ENCODE measurements around the gene DDX49. TPM values are rescaled to one million over a fixed set of nuclear protein-coding genes. Genes with fewer than 3 reads are reported as not detected.
"Not testable (repeated sequence)": the region's sequence is repeated elsewhere in the genome, so short reads cannot be mapped to it uniquely, and the experiment has no call there.

The DDX49 gene
- total RNA-seq, 1 donor from 2014 or later, result 34.2 TPM

DNA sequence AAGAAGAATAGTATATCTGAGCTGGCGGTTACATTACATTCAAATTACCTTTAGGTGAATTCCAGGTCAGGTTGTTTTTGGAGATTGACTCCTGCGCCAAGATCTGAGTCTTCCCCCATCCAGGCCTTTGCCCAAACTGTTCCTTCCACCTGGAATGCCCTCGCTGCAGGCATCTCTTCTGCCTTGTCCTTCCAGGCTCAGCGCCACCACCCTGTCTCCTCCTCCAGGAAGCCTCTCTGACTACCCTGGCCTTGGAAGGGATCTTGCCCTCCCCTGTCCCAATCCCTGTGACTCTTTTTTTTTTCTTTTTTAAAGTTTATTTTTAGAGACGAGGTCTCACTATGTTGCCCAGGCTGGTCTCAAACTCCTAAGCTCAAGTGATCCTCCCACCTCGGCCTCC lies 23.2 kb downstream of the DDX49 start:
- no peak for DNase-seq (ENCODE audit: low spot score)

DNA sequence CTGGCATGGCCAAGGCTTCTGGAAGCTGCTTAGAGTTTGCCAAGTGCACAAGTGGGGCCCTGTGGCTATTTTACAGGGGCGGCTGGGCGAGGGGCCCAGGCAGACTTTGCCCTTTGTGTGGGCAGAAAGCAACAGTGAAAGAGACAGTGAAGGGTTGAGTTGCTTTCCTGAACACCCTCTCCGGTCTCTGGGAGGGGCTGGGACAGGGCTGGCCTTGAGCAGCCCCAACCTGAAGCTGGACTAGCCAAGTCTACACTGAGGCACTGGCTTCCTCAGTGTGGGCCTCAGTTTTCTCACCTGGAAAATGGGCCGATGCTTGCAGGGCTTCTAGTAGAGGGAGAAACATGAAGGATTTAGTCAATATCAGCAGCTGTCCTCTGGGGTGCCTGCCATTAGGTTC lies 23.9 kb downstream of the DDX49 start:
- no peak for DNase-seq (ENCODE audit: low spot score)

DNA sequence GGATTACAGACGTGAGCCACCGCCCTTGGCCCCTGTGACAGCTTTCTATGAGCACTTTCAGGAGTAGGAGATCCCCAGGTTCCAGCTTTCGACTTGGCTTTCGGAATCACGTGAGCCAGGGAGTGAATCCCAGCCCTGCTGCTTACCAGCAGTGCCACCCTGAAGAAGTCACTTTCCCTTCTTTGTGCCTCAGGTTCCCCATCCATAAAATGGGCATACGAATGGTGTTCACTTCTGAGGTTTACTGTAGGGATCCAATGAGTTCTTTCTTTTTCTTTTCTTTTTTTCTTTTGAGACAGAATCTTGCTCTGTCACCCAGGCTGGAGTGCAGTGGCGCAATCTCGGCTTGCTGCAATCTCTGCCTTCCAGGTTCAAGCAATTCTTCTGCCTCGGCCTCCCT lies 25.8 kb downstream of the DDX49 start:
- no peak for DNase-seq (ENCODE audit: low spot score)

DNA sequence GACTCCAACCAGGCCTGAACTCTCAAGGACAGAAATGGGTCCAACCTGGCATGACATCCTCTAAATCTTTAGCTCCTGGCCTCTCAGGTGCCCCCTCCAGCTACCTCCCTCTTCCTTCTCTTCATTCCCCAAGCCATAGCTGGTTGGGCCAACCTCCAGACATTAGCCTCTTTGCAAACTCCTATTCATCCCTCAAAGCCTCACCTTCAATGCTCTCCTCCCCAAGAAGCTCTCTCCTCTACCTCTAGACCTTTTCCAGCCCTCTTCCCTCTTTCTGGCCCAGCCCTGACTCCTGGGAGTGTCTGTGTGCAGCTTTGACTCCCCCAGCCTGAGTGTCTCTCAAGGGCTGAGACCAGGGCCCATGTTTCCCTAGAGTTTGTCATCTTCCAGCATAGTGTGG lies 26.8 kb downstream of the DDX49 start:
- DNase-seq (ENCODE audit: low spot score), result no peak

DNA sequence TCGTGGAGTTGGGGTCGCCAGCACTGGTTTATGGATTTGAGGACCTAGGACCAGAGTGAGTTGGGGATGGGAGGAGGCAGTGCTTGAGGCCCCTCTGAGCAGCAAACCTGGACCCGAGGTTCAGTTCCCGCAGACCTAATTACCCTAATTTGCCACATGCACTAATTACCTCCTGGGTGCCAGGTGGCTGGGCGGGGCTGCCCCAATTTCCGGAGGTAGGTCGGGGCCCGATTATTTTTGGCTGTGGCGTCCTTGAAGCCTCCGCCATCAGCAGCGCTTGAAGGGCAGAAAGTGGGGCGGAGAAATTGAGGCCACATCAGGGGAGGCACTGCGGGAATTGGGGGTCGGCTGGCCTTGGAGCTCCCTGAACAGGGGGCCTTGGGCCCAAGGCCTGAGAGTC lies 27.4 kb downstream of the DDX49 start:
- no peak for DNase-seq (ENCODE audit: low spot score)

DNA sequence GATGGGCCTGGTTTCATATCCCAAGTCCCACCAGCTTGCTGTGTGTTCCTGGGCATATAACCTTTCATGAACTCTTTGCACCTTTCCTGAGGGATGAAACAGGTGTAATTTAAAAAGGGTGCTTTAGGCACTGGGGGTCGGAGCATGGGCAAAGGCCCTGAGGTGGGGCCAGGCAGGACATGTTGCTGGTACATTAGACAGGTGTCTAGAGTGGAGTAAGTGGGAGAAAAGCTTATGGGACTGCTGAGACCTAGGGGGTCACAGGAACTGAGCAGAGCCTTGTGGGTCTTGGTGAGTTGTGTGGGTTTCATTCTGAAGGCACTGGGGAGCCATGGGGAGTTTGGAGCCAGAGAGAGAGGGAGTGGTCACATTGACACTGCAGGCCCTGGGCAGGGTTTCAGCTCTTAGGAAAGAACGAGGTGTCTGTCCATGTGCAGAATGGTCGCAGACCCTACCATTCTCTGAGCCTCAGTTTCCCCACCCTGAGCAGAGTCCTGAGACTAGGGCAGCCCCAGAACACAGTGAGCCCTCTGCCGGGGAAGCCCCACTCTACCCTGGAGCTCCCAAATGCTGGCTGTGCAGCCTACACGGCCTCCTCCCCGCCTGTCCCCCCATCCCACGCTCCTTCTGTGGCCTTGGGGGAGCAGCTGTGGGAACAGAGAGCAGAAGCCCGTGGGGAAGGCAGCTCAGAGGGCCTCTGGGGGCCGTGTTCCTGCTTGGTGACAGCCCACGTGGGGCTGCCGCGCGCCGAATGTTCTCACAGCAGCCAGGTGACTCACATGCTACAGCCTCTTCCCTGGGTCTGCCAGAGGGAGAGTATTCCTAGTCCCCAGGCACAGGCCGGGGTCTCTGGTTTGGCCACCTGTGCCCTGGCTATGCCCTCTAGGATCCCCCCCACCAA lies 28.8 kb downstream of the DDX49 start:
- DNase-seq (ENCODE audit: low spot score), result no peak

DNA sequence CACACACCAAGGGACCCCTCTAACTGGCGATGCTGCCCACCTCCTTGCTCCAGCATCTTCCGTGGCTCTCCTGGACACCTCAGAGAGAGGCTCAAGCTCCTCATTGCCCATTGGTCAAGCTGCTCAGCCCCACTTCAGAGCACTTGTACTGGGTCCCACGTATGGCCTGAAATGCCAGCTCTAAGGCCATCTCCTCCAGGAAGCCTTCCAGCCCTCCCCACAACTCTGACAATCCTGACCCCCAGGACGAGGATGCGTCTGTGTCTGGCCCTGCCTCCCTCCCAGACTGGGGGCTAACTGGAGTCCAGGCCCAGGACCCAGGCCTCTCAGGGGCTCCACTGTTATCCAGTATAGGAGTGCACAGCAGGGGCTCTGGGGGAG lies 29.5 kb downstream of the DDX49 start:
- no peak for DNase-seq (ENCODE audit: low spot score)

DNA sequence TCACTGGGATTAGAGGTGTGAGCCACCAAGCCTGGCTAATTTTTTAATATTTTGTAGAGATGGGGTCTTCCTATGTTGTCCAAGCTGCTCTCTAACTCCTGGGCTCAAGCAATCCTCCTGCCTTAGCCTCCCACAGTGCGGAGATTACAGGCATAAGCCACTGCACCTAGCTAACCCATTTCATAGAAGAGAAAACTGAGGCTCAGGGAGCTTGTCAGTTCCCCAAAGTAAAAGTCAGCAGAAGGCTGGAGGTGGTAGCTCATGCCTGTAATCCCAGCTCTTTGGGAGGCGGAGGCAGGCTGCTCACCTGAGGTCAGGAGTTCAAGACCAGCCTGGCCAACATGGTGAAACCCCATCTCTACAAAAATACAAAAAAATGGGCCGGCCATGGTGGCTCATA lies 30.3 kb downstream of the DDX49 start:
- no peak for DNase-seq (ENCODE audit: low spot score)

DNA sequence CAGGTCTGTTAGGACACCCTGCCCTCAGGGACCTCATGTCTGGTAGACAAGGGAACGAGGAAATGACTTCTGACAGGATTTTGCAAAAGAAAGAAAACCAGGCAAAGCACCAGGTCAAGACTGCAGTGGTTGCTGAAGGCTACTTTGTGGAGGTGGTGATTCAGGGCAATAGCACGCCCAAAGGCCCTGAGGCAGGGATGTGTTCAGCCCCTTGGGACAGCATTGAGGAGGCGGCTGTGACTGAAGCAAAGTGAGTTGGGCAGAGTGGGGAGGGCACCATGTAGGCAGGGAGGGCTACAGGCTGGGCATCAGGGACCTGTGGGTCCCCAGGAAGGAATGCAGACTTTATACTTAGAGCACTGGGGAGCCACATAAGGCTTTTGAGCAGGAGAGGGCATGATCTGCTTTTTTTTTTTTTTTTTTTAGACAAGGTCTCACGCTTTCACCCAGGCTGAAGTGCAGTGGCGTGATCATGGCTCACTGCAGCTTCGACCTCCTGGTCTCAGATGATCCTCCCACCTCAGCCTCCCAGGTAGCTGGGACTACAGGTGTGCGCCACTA lies 32.3 kb downstream of the DDX49 start:
- DNase-seq (ENCODE audit: low spot score), result no peak

DNA sequence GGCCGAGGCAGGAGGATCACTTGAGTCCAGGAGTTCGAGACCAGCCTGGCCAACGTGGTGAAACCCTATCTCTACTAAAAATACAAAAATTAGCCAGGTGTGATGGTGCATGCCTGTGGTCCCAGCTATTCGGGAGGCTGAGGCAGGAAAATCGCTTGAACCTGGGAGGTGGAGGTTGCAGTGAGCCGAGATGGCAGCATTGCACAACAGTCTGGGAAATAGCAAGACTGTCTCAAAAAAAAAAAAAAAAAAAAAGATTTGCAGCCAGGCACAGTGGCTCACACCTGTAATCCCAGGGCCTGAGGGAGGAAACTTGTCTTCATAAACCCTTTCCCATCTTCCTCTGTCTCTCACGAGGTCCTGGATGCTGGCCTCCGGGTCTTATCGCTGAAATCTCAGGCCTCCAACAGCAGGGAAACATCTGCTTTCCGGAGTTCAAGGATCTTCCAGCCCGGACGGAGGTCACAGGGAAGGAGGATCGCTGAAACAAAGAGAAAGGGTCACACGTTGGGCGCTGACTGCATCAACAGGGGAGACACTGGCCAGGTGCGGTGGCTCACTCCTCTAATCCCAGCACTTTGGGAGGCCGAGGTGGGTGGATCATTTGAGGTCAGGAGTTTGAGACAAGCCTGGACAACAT lies 33.0 kb downstream of the DDX49 start:
- DNase-seq (ENCODE audit: low spot score), result not testable (repeated sequence)

DNA sequence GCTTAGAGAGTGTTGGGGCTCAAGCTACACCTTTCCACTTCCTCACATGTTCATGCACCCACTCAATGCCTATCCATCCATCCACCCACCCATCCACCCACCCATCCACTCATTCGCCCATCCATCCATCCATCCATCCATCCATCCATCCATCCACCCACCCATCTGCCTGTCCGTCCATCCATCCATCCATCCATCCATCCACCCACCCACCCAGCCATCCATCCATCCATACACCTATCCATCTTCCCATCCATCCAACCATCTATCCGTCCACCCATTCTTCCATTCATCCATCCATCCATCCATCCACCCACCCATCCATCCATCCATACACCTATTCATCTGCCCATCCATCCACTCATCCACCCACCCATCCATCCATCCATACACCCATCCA lies 34.6 kb downstream of the DDX49 start:
- no peak for DNase-seq (ENCODE audit: low spot score)

DNA sequence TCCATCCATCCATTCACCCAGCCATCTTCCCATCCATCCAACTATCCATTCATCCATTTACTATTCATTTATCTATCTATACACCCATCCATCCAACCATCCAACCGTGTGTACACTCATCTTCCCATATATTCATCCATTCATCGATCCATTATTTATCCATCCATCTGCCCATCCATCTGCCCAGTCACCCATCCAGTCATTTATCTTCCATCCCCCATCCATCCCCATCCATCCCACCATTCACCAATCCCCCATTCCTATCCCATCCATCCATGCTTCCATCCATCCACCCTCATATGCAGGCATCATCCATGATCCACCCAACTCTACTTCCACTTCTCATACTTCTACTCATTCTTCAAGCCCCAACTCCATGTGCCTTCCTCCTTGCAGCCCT lies 35.5 kb downstream of the DDX49 start:
- no peak for DNase-seq (ENCODE audit: low spot score)

DNA sequence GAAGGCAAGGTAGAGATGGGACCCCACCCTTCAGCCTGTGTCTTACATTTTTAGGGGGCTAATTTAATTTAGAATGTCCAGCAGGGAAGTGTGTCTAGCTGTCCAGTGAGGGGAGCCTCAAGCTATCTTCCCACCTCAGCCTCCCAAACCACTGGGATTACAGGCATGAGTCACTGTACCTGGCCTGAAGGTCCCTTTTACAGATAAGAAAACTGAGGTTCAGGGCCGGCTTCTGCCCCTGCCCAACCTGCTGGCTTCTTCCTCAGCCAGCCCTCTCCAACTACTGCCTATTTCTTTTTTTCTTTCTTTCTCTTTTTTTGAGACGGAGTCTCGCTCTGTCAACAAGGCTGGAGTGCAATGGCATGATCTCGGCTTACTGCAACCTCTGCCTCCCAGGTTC lies 40.9 kb downstream of the DDX49 start:
- no peak for DNase-seq (ENCODE audit: low spot score)

DNA sequence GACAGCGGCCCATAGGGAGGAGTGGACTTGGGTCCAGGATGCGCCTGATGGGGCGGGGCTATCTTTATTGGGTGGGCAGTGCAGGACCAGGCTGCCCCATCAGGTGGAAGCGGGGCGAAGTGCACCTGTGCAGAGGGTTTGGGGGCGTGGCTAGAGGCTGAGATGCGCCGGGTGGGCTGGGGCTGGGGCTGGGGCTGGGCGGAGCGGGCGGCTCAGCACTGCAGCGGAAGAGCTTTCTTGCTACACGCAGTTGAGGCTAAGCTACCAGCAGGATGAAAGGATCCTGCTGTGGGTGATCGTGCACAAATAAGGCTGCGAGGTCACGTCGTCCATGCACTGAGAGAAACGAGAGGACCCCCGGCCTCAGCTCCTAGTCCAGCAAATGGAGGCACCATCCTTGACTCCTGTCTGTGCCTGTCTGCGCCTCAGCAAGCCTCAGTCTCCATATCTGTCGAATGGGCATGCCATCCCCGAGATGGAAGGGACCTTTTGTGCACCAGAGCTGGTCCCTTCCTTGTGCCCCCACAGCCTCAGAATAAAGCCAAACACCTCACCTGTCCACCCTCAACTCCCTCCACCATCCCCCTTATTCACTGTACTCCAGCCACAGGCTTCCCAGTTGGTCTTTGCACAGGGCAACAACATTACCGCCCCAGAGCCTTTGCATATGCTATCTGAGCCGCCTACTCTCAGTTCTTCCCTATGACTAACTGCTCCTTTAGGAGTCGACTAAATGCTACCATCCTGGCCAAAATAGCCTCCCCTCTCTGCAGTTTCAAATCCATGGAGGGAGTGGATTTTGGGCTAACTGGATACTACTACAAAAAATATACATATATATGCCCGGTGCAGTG lies 42.5 kb downstream of the DDX49 start:
- DNase-seq (ENCODE audit: low spot score), result no peak

DNA sequence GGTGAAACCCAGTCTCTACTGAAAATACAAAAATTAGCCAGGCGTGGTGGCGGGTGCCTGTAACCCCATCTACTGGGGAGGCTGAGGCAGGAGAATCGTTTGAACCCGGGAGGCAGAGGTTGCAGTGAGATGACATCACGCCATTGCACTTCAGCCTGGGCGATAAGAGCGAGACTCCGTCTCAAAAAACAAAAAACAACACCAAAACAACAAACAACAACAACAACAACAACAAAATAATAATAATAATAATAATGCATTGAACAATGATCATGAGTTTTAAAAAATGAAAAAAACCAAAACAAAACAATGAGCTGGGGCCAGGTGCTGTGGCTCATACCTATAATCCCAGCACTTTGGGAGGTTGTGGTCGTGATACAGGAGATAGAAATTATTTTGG lies 44.6 kb downstream of the DDX49 start:
- no peak for DNase-seq (ENCODE audit: low spot score)

DNA sequence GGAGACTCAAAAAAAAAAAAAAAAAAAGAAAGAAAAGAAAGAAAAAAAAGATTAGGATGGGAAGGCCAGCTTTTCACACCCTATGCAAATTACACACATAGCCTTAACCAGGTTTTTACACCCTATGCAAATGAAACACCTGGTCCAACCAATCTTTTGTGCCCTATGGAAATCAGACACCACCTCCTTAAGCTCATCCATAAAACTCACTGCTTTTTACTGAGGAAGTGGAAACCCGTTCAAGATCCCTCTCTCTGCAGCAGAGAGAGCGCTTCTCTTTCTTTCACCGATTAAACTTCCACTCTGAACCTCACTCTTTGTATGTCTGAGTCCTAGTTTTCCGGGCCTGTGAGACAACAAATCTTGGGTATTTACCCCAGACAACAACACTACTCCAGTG lies 46.8 kb downstream of the DDX49 start:
- DNase-seq (ENCODE audit: low spot score), result no peak

DNA sequence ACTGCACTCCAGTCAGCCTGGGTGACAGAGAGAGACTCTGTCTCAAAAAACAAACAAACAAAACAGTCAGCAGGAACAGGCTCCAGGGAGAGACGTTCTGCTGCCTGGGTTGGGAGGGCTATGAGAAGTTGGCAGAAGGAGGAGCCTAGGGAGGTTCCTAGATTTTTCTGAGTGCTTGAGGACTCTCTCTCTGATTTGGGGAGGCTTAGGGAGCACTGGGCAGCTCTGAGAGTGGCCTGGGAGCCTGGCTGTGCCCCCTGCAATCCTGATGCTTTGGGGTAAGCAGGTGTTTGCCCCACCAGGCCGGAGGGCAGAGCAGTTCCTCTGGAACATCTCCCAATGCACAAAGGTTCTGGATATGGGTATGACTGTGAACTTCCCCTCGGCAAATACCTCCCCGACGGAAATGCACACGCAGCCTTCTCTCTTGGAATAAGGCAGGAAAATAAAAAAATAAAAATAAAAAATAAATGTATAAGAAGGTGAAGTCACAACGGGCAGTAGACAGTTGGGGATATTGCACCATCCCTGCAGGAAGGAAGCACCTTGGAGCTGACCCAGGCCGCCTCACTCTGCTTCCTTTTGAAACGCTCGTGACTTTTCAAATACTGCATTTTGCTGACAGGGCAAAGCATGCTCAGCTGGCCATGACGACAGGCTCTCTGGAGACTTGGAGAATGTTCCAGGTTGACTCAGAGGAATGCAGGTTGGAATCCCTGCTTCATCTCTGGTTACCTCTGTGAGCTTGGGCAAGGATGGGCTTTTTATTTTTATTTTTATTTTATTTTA lies 48.0 kb downstream of the DDX49 start:
- peak; percentile 70 for DNase-seq (ENCODE audit: low spot score)

DNA sequence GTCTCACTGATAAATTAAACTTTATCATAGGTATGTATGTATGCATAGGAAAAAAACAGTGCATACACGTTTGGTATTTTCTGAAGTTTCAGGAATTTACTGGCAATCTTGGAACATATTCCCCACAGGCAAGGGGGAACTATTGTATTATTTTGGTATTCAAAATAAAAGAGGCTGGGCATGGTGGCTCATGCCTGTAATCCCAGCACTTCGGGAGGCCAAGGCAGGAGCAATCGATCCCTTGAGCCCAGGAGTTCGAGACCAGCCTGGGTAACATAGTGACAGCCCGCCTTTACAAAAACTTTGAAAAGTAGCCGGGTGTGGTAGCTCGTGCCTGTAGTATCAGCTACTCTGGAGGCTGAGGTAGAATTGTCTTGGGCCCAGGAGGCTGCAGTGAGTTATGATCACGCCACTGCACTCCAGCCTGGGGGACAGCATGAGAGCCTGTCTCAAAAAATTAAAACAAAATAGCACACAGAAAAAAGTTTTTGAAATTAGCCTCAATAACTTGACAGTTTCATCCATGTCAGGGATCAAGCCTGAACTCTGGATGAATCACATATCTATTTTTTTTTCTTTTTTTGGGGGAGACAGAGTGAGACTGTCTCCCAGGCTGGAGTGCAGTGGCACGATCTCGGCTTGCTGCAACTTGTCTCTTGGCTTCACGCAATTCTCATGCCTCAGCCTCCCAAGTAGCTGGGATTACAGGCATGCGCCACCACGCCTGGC lies 50.6 kb downstream of the DDX49 start:
- no peak for DNase-seq (ENCODE audit: low spot score)

DNA sequence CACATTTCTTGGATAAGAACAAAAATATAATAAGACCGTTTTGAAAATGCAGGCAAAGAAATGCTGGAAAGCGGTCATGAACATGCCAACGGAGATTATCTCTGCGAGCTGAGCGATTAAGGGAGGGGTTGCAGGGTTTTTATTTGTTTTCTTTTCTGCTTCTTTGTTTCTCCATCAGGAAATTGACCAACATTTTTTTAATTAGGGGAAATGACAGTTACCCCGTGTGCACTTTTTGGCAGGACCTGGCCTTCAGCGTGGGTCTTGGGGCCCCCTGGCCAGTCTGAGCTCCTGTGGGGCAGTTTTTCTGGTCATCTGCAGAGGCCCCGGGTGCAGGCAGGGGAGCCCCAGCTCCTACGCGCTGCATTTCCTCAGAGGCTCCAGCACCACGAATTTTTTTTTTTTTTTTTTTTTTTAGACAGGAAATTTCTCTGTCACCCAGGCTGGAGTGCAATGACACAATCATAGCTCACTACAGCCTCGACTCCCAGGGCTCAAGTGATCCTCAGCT lies 52.8 kb downstream of the DDX49 start:
- DNase-seq (ENCODE audit: low spot score), result no peak

DNA sequence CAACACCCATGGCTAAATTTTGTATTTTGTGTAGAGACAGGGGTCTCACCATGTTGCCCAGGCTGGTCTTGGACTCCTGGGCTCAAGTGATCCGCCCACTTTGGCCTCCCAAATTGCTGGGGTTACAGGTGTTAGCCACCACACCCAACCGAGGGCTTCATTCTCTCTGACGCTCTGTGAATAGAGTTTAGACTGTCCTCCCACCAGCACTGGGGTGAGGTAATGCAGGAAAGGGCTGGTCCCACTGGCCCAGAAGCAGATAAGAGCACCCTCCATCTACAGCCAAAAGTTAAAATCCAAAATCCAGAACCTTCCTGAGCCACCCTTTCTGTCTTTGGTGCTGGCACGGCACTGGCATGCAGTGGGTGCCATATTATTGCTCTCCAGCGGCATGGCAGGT lies 53.3 kb downstream of the DDX49 start:
- no peak for DNase-seq (ENCODE audit: low spot score)

DNA sequence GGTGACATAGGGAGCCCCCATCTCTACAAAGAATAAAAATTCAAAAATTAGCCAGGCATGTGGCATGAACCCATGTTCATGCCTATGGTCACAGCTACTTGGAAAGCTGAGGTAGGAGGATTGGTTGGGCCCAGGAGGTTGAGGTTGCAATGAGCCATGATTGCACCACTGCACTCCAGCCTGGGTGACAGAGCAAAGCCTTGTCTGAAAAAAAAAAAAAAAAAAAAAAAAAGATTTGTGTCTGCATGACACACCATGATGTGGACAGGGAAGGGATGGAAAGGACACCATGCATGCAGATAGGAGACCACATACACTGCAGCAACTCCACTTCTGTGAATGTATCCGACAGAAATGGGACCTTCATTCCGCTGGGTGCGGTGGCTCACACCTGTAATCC lies 55.5 kb downstream of the DDX49 start:
- no peak for DNase-seq (ENCODE audit: low spot score)
